ENCODE data around the gene PLBD1. TPM values are rescaled to one million over a fixed set of nuclear protein-coding genes. Genes with fewer than 3 reads are reported as not detected.

The PLBD1 gene
- total RNA-seq, 1 experiment from 2014 or later = 49.6 TPM

- H3K4me1 Mint-ChIP-seq = peaks cover 9% of the 10 kb centered on the region
- ATAC-seq = no peak
- no peaks in the 10 kb centered on the region for H3K9me3 Mint-ChIP-seq
- no peak overlapping the region for H3K4me3 Mint-ChIP-seq
- ChIA-PET CTCF (interaction anchor here (0.9 kb wide), 1 partner anchor 338 kb away, joined by 3 read pairs; no protein-coding TSS in a partner anchor), POLR2A (no interaction called here)
- no peaks in the 10 kb centered on the region for H3K36me3 Mint-ChIP-seq
- no peak overlapping the region for H3K27ac Mint-ChIP-seq
- no peak for TF ChIP-seq NFATC4 (CRISPR knock-in tag; IDR thresholded peaks at IDR 0.05)
- no peak for TF ChIP-seq AR (CRISPR knock-in tag; IDR thresholded peaks at IDR 0.05)
- no peak for TF ChIP-seq SMAD3 (CRISPR knock-in tag; IDR thresholded peaks at IDR 0.05; ENCODE audit: borderline replicate concordance)
- TF ChIP-seq MXD4 (CRISPR knock-in tag; IDR thresholded peaks at IDR 0.05; ENCODE audit: borderline replicate concordance) = no peak
- TF ChIP-seq SMAD4 (CRISPR knock-in tag; IDR thresholded peaks at IDR 0.05) = no peak
- no peak for TF ChIP-seq ESRRA (CRISPR knock-in tag; IDR thresholded peaks at IDR 0.05; ENCODE audit: borderline replicate concordance)
- TF ChIP-seq TP53 (CRISPR knock-in tag; IDR thresholded peaks at IDR 0.05) = no peak
- no peak for DNase-seq (ENCODE audit: low spot score)
- no peaks in the 10 kb centered on the region for H3K27me3 Mint-ChIP-seq (ENCODE audit: low read depth)
These were observed 9.7 kb upstream of the PLBD1 start for GRCh38 chr12:14577344-14577743.

GRCh38 chr12:14576896-14577295 lies 9.2 kb upstream of the PLBD1 start:
- TF ChIP-seq AR (CRISPR knock-in tag; IDR thresholded peaks at IDR 0.05) = no peak
- no peak for TF ChIP-seq OVOL2 (CRISPR knock-in tag; IDR thresholded peaks at IDR 0.05; ENCODE audit: borderline replicate concordance)
- no peak for TF ChIP-seq FOXJ3 (CRISPR knock-in tag; IDR thresholded peaks at IDR 0.05; ENCODE audit: borderline replicate concordance)
- no peak for TF ChIP-seq NR1H2 (CRISPR knock-in tag; IDR thresholded peaks at IDR 0.05)
- no peak for TF ChIP-seq SP1 (CRISPR knock-in tag; conservative IDR thresholded peaks at IDR 0.05)
- no peak for TF ChIP-seq HMGA2 (CRISPR knock-in tag; IDR thresholded peaks at IDR 0.05)
- no peak for TF ChIP-seq NFE2L1 (CRISPR knock-in tag; IDR thresholded peaks at IDR 0.05)
- TF ChIP-seq ATF6 (CRISPR knock-in tag; IDR thresholded peaks at IDR 0.05) = no peak
- TF ChIP-seq CREB1 (CRISPR knock-in tag; IDR thresholded peaks at IDR 0.05) = no peak
- TF ChIP-seq CREM (CRISPR knock-in tag; IDR thresholded peaks at IDR 0.05) = no peak
- no peak for TF ChIP-seq IRF2 (CRISPR knock-in tag; IDR thresholded peaks at IDR 0.05; ENCODE audit: borderline replicate concordance, low read depth)
- no peak for TF ChIP-seq ERG (CRISPR knock-in tag; IDR thresholded peaks at IDR 0.05)
- TF ChIP-seq ZNF317 (CRISPR knock-in tag; IDR thresholded peaks at IDR 0.05; ENCODE audit: borderline replicate concordance, low read depth) = no peak
- no peak for TF ChIP-seq TEAD4 (CRISPR knock-in tag; IDR thresholded peaks at IDR 0.05)
- no peak for TF ChIP-seq ZNF416 (CRISPR knock-in tag; IDR thresholded peaks at IDR 0.05)
- TF ChIP-seq PRRX2 (CRISPR knock-in tag; IDR thresholded peaks at IDR 0.05) = no peak
- TF ChIP-seq ZBTB21 (CRISPR knock-in tag; IDR thresholded peaks at IDR 0.05; ENCODE audit: borderline replicate concordance) = no peak
- TF ChIP-seq ZNF121 (CRISPR knock-in tag; IDR thresholded peaks at IDR 0.05) = no peak
- TF ChIP-seq PREB (CRISPR knock-in tag; IDR thresholded peaks at IDR 0.05; ENCODE audit: borderline replicate concordance) = no peak
- TF ChIP-seq FOXK1 (CRISPR knock-in tag; IDR thresholded peaks at IDR 0.05) = no peak
- Mint-ChIP-seq H3K4me3 (no peak overlapping the region), H3K27ac (no peak overlapping the region), H3K4me1 (peaks cover 13% of the 10 kb centered on the region), H3K9me3 (no peaks in the 10 kb centered on the region), H3K27me3 (ENCODE audit: low read depth) (no peaks in the 10 kb centered on the region), H3K36me3 (no peaks in the 10 kb centered on the region)
- DNase-seq (ENCODE audit: low spot score) (no peak), ATAC-seq (no peak)
- ChIA-PET CTCF (interaction anchor here (0.9 kb wide), 1 partner anchor 337 kb away, joined by 3 read pairs; no protein-coding TSS in a partner anchor), POLR2A (no interaction called here)

Measured in WTC11 (cell line).